Activated CD4-positive, CD25-positive, alpha-beta regulatory T cell (primary cell): ENCODE results near the gene ELN.

Source experiments
- DNase-seq, 4 experiments: peaks; one replicate each; lab custom pipeline; 2025; lab: John Stamatoyannopoulos, UW

Gene ELN

GRCh38 chr7:74095135-74095534, 67.2 kb downstream of the ELN start:
- DNase-seq: no peak

DNA sequence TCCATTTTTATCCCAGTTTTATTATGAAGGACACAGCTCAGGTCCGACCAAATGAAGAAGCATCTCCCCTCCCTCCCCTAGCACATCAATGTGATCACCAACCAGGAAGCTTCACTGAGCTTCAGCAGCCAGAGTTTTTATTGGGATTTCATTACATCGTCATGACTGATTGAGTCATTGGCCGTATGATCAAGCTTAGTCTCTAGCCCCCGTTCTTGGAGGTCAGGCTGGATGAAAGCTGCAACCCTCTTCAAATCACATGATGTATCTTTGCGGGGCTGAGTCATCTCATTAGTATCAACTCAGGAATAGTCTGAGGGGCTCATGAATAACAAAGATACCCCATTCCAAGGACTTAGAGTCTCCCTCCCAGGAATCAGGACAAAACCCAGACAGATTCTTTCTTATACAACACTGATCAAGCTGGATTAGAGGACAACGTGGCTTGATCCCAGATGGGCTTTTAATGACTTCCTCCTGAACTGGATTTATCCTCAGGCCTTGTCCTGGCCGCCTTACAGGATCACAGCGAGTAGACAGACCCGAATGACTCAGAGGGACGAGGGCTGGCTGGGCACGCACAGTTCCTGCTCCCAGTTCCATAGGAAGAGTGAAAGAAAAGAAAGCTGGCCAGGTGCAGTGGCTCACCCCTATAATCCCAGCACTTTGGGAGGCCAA, 70.1 kb downstream of the ELN start:
- no peak for DNase-seq

- DNase-seq: no peak
Measured at GRCh38 chr7:74099031-74099430, 71.1 kb downstream of the ELN start.

GRCh38 chr7:74101061-74101681, 73.2 kb downstream of the ELN start:
- DNase-seq: no peak

DNA sequence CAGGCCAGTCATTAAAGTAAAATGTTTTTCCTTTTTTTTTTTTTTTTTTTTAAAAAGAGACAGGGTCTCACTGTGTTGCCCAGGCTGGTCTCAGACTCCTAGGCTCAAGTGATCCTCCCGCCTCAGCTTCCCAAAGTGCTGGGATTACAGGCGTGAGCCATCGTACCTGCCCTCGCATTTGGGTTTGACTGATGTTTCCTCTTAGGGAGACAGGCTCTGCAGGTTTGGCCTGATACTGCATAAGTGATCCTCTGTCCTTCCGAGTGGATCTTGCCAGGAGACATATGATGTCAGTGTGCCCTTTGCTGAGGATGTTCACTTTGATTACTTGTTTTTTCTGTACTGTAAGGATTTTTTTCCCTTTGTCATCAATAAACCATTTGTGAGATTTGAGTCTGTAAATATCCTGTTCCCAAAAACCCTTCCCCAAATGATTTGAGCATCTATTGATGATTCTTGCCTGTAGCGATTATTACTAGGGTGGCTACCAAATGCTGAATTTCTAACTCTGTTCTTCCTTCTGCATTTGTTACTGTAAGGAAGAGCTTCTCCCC, 75.3 kb downstream of the ELN start:
- DNase-seq: no peak

DNA sequence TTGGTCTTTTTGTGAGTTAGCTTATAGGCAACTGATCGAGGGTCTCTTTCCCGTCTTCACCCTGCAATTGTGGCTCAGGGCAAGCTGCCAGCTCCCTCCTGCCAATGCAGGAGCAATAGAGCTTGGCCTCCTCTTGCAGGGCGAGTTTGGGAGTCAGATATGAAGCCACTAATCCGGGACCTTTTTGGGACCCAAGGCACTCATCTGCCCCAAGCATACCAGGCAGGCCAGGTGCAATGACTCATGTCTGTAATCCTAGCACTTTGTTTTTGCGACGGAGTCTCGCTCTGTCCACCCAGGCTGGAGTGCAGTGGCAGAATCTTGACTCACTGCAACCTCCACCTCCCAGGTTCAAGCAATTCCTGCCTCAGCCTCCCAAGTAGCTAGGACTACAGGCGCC, 76.7 kb downstream of the ELN start:
- no peak for DNase-seq

- DNase-seq: no peak
Measured at GRCh38 chr7:74105992-74106391, 78.0 kb downstream of the ELN start.

- no peak for DNase-seq
Measured at GRCh38 chr7:74106846-74107245, 78.9 kb downstream of the ELN start.

GRCh38 chr7:74115326-74115725, 87.4 kb downstream of the ELN start:
- no peak for DNase-seq

DNA sequence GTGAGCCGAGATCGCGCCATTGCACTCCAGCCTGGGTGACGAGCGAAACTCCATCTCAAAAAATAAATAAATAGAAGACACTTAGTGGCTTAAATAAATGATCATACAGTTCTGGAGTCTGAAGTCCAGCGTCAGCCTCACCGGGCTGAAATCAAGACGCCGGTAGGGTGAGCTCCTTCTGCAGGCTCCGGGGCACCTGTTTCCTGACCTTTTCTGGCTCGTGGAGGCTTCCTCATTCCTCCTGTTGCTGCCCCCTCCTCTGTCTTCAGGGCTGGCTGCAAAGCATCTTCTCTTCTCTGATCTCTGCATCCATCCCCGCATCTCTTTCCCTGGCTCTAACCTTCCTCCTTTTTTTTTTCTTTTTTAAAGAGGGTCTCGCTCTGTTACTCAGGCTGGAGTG, 88.4 kb downstream of the ELN start:
- no peak for DNase-seq
